ENCODE measurements around the gene SYNGAP1. TPM values are rescaled to one million over a fixed set of nuclear protein-coding genes. Genes with fewer than 3 reads are reported as not detected.

The SYNGAP1 gene
- total and polyA plus RNA-seq, 2 of the 8 experiments (the other 6 are each of a cell fraction or from before 2014, with no cell fraction given) = 31.0 to 101 TPM

GRCh38 chr6:33466075-33466735 is 46.3 kb downstream of the SYNGAP1 start (continued):
- TF ChIP-seq SRF (IDR thresholded peaks at IDR 0.05; ENCODE audit: low read depth, low read length) (no peak), HDAC2 (IDR thresholded peaks at IDR 0.05; ENCODE audit: borderline replicate concordance in 1 of 2, low read depth in 2 of 2, low read length in 2 of 2) (no peak), BCL11A (IDR thresholded peaks at IDR 0.05; ENCODE audit: low read depth in 2 of 2, low read length in 2 of 2) (no peak), SIX5 (IDR thresholded peaks at IDR 0.05; ENCODE audit: low read depth, low read length) (no peak), RXRA (IDR thresholded peaks at IDR 0.05; ENCODE audit: insufficient read depth, low read depth, low read length) (no peak), ZNF274 (IDR thresholded peaks at IDR 0.05; ENCODE audit: borderline replicate concordance, extremely low read depth, low read length) (no peak), CHD2 (IDR thresholded peaks at IDR 0.05; ENCODE audit: low read length) (no peak)
